ENCODE data around the gene BCL2L13. TPM values are rescaled to one million over a fixed set of nuclear protein-coding genes. Genes with fewer than 3 reads are reported as not detected.

The BCL2L13 gene, protein sequence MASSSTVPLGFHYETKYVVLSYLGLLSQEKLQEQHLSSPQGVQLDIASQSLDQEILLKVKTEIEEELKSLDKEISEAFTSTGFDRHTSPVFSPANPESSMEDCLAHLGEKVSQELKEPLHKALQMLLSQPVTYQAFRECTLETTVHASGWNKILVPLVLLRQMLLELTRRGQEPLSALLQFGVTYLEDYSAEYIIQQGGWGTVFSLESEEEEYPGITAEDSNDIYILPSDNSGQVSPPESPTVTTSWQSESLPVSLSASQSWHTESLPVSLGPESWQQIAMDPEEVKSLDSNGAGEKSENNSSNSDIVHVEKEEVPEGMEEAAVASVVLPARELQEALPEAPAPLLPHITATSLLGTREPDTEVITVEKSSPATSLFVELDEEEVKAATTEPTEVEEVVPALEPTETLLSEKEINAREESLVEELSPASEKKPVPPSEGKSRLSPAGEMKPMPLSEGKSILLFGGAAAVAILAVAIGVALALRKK
- polyA plus RNA-seq (2013, experiment 1 of 2) = 32.3 TPM
- polyA plus RNA-seq (2013, experiment 2 of 2) = 31.2 TPM

DNA sequence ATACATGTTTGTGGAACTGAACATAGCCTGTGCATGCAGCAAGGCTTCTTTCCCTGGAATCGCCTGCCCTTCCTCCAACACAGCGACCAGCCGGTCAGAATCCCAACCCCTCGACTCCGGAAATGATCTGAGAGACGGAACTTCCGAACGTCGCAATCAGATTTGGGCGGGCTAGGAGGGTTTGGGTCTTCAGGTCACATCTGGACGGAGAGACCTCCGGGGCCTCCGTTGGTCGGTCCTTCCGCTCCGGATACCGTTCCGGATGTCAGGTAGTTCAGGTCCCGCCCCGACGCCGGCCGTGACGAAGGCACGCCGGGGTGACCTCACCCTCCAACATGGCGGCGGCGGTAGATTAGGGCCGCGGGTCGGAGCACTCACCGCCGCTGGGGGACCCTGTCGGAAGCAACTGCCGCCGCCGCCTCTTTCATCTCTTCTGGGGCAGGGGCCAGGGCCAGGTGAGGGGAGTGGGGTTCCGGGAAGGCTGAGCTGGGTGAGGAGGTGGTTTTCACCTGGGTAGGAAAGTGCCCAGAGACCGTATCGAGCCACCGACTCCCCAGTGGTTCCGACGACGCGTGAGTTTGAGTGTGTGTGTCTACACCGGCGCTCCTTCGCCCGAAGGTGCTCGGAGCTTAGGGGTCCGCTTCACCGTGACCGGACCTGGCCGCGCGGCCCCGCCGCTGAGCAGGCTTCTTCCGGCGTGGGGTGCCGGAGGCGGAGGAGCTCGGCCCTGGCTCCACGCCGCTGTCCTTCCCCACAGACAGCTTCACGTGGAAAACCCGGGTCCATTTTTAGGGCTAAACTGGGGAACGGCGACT lies at the start of gene BCL2L13:
Gene BCL2L13 (plus strand): TSS at position 326 of the 815 bp plus-strand sequence. CDS start 16,955 bp downstream, outside the sequence.
- under 1% methylated on average over 68 of the region's 70 CpGs for WGBS
- H3K9me3 ChIP-seq (ENCODE audit: control insufficient read depth, low read length) = no peaks in the 10 kb centered on the region
- no peaks in the 10 kb centered on the region for H3K27me3 ChIP-seq (ENCODE audit: control insufficient read depth in 1 of 2, insufficient read depth in 1 of 2, low read length in 2 of 2)
- peak within 1 kb of the TSS; percentile 84 for H2BK5ac ChIP-seq (ENCODE audit: low read depth, low read length, poor library complexity, severe bottlenecking)
- peaks cover 3% of the 10 kb centered on the region for H3K79me1 ChIP-seq (replicated peaks; ENCODE audit: low read length, poor library complexity, severe bottlenecking)
- H2AK5ac ChIP-seq (ENCODE audit: low read length, severe bottlenecking) = peak within 1 kb of the TSS; percentile 93
- H2BK120ac ChIP-seq (ENCODE audit: low read depth, low read length) = peak within 1 kb of the TSS; percentile 61
- peak within 1 kb of the TSS; percentile 92 for H4K8ac ChIP-seq (ENCODE audit: low read length)
- peaks cover 7% of the 10 kb centered on the region for H3K4me1 ChIP-seq (ENCODE audit: control insufficient read depth, insufficient read depth, low read depth, low read length)
- H3K4ac ChIP-seq (ENCODE audit: low read depth in 1 of 2, low read length in 2 of 2) = peak within 1 kb of the TSS; percentile 39 to 98
- peak within 1 kb of the TSS; percentile 83 to 86 for H3K4me3 ChIP-seq (ENCODE audit: insufficient read depth in 1 of 2, low read depth in 1 of 2, low read length in 2 of 2)
- peak within 1 kb of the TSS; percentile 80 for H2AFZ ChIP-seq (ENCODE audit: low read depth, low read length)
- peak within 1 kb of the TSS in 1 of 2 experiments; percentile 67 for H3K23ac ChIP-seq (ENCODE audit: low read length in 2 of 2)
- H3K18ac ChIP-seq (ENCODE audit: low read depth in 1 of 2, low read length in 2 of 2) = peak within 1 kb of the TSS; percentile 85 to 90
- H3K9ac ChIP-seq (ENCODE audit: low read length) = peak within 1 kb of the TSS; percentile 93
- peak within 1 kb of the TSS in 1 of 2 experiments; percentile 93 for H2BK12ac ChIP-seq (ENCODE audit: low read length in 2 of 2)
- peaks cover 0 to 4% of the 10 kb centered on the region in 2 experiments for H3K36me3 ChIP-seq (ENCODE audit: control insufficient read depth in 1 of 2, insufficient read depth in 2 of 2, low read depth in 1 of 2, low read length in 2 of 2)
- peak; percentile 95 for DNase-seq
- H3K27ac ChIP-seq (ENCODE audit: low read length, poor library complexity, severe bottlenecking) = peak within 1 kb of the TSS; percentile 94
- peak within 1 kb of the TSS; percentile 37 for H2BK15ac ChIP-seq (ENCODE audit: low read depth, poor library complexity, severe bottlenecking)
- peak within 1 kb of the TSS; percentile 82 for H3K4me2 ChIP-seq (ENCODE audit: low read length, poor library complexity, severe bottlenecking)
- peak within 1 kb of the TSS; percentile 91 for H4K91ac ChIP-seq (ENCODE audit: low read length)
- peak within 1 kb of the TSS in 1 of 2 experiments; percentile 91 for H3K14ac ChIP-seq (ENCODE audit: low read length in 2 of 2)

DNA sequence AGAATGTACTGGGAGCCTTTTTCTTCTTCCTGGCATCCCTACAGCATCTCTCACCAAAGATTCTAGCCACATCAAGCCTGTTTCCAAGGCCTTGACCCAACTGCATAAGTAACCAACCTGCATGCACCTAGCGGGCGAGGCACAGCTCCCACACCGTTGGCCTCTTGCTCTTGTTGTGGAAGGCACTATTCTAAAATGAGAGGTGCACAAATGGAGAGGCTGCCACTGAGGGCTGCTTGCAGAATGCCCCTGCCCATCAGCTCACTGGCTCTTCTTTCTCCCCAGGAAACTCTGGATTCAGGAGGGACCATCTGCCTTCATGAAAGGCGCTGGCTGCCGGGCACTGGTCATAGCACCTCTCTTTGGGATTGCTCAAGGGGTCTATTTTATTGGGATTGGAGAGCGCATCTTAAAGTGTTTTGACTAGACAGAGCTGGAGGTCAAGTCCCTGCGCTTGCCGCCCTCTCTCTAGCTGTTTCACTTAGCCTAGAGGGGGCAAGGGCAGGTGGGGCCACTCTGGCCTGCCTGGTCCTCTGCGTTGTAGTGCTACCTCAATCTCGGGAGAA lies 48.7 kb upstream of the BCL2L13 start:
- H2AFZ ChIP-seq (ENCODE audit: low read depth, low read length) = no peak overlapping the region
- H3K4me3 ChIP-seq (ENCODE audit: insufficient read depth in 1 of 2, low read depth in 1 of 2, low read length in 2 of 2) = no peak overlapping the region
- H2BK5ac ChIP-seq (ENCODE audit: low read depth, low read length, poor library complexity, severe bottlenecking) = no peak overlapping the region
- H2AK5ac ChIP-seq (ENCODE audit: low read length, severe bottlenecking) = no peak overlapping the region
- H3K27me3 ChIP-seq (ENCODE audit: control insufficient read depth in 1 of 2, insufficient read depth in 1 of 2, low read length in 2 of 2) = no peaks in the 10 kb centered on the region
- no peaks in the 10 kb centered on the region for H3K9me3 ChIP-seq (ENCODE audit: control insufficient read depth, low read length)
- 97% methylated on average over 10 of the region's 10 CpGs for WGBS
- no peak overlapping the region for H3K4ac ChIP-seq (ENCODE audit: low read depth in 1 of 2, low read length in 2 of 2)
- no peak overlapping the region for H4K8ac ChIP-seq (ENCODE audit: low read length)
- no peak overlapping the region for H2BK15ac ChIP-seq (ENCODE audit: low read depth, poor library complexity, severe bottlenecking)
- H3K4me2 ChIP-seq (ENCODE audit: low read length, poor library complexity, severe bottlenecking) = no peak overlapping the region
- H3K14ac ChIP-seq (ENCODE audit: low read length in 2 of 2) = no peak overlapping the region
- H3K4me1 ChIP-seq (ENCODE audit: control insufficient read depth, insufficient read depth, low read depth, low read length) = no peaks in the 10 kb centered on the region
- peaks cover 3% of the 10 kb centered on the region for H3K79me1 ChIP-seq (replicated peaks; ENCODE audit: low read length, poor library complexity, severe bottlenecking)
- no peak overlapping the region for H3K27ac ChIP-seq (ENCODE audit: low read length, poor library complexity, severe bottlenecking)
- H3K36me3 ChIP-seq (ENCODE audit: control insufficient read depth in 1 of 2, insufficient read depth in 2 of 2, low read depth in 1 of 2, low read length in 2 of 2) = peaks cover 48 to 61% of the 10 kb centered on the region in 2 experiments
- no peak overlapping the region for H3K23ac ChIP-seq (ENCODE audit: low read length in 2 of 2)
- no peak overlapping the region for H3K18ac ChIP-seq (ENCODE audit: low read depth in 1 of 2, low read length in 2 of 2)
- H2BK120ac ChIP-seq (ENCODE audit: low read depth, low read length) = no peak overlapping the region
- no peak for DNase-seq
- H3K9ac ChIP-seq (ENCODE audit: low read length) = no peak overlapping the region
- H2BK12ac ChIP-seq (ENCODE audit: low read length in 2 of 2) = no peak overlapping the region
- H4K91ac ChIP-seq (ENCODE audit: low read length) = no peak overlapping the region

DNA sequence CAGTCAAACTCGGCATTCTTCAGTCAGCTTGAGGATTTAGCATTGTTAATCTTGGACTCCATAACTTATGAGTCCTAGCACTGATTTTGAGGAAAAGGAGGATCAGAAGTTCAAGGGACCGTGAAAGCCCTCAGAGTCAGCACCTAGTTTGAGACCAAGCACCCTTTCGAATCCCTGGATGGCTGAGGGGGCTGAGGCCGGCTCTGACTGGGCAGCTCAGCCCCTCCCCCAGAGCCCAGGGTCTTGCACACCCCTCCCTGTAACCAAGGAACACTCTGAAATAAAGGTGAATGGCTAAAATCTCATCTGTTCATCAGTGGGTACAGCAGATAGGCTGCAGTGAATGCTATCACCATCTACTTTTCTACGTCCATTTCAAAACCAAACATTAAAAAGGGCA lies 48.0 kb upstream of the BCL2L13 start:
- H3K79me1 ChIP-seq (replicated peaks; ENCODE audit: low read length, poor library complexity, severe bottlenecking) = peaks cover 5% of the 10 kb centered on the region
- H3K9ac ChIP-seq (ENCODE audit: low read length) = no peak overlapping the region
- no peak overlapping the region for H2AK5ac ChIP-seq (ENCODE audit: low read length, severe bottlenecking)
- H3K4me2 ChIP-seq (ENCODE audit: low read length, poor library complexity, severe bottlenecking) = no peak overlapping the region
- no peaks in the 10 kb centered on the region for H3K4me1 ChIP-seq (ENCODE audit: control insufficient read depth, insufficient read depth, low read depth, low read length)
- no peak overlapping the region for H4K8ac ChIP-seq (ENCODE audit: low read length)
- no peak overlapping the region for H3K18ac ChIP-seq (ENCODE audit: low read depth in 1 of 2, low read length in 2 of 2)
- peaks cover 55 to 68% of the 10 kb centered on the region in 2 experiments for H3K36me3 ChIP-seq (ENCODE audit: control insufficient read depth in 1 of 2, insufficient read depth in 2 of 2, low read depth in 1 of 2, low read length in 2 of 2)
- no peaks in the 10 kb centered on the region for H3K9me3 ChIP-seq (ENCODE audit: control insufficient read depth, low read length)
- no peak overlapping the region for H3K4ac ChIP-seq (ENCODE audit: low read depth in 1 of 2, low read length in 2 of 2)
- no peak overlapping the region for H3K14ac ChIP-seq (ENCODE audit: low read length in 2 of 2)
- WGBS = 98% methylated on average over 5 of the region's 5 CpGs
- H2BK120ac ChIP-seq (ENCODE audit: low read depth, low read length) = no peak overlapping the region
- H2BK15ac ChIP-seq (ENCODE audit: low read depth, poor library complexity, severe bottlenecking) = no peak overlapping the region
- H2AFZ ChIP-seq (ENCODE audit: low read depth, low read length) = no peak overlapping the region
- DNase-seq = no peak
- no peak overlapping the region for H2BK12ac ChIP-seq (ENCODE audit: low read length in 2 of 2)
- H3K4me3 ChIP-seq (ENCODE audit: insufficient read depth in 1 of 2, low read depth in 1 of 2, low read length in 2 of 2) = no peak overlapping the region
- no peak overlapping the region for H3K27ac ChIP-seq (ENCODE audit: low read length, poor library complexity, severe bottlenecking)
- H2BK5ac ChIP-seq (ENCODE audit: low read depth, low read length, poor library complexity, severe bottlenecking) = no peak overlapping the region
- H4K91ac ChIP-seq (ENCODE audit: low read length) = no peak overlapping the region
- no peak overlapping the region for H3K23ac ChIP-seq (ENCODE audit: low read length in 2 of 2)
- H3K27me3 ChIP-seq (ENCODE audit: control insufficient read depth in 1 of 2, insufficient read depth in 1 of 2, low read length in 2 of 2) = no peaks in the 10 kb centered on the region
